LNCaP clone FGC (cell line): Measurements from ENCODE around the gene CCNYL1.

ENCODE experiments used
- DNase-seq: peaks from one replicate; pipeline ENCODE4 v3.0.0-alpha.2; 2011; ENCODE audit warnings: low read depth
- H3K4me3 ChIP-seq: 2 replicates; pipeline ENCODE4 v1.5.1; 2011; ENCODE audit warnings: mild to moderate bottlenecking, low read depth, low read length, control low read depth
- TF ChIP-seq, protein P1 (sequence below): IDR thresholded peaks from 2 replicates; pipeline ENCODE4 v1.5.1; 2012; ENCODE audit warnings: mild to moderate bottlenecking; ENCODE audit not compliant: control insufficient read depth, insufficient read depth; ENCODE audit errors: extremely low read depth

The CCNYL1 gene

DNA sequence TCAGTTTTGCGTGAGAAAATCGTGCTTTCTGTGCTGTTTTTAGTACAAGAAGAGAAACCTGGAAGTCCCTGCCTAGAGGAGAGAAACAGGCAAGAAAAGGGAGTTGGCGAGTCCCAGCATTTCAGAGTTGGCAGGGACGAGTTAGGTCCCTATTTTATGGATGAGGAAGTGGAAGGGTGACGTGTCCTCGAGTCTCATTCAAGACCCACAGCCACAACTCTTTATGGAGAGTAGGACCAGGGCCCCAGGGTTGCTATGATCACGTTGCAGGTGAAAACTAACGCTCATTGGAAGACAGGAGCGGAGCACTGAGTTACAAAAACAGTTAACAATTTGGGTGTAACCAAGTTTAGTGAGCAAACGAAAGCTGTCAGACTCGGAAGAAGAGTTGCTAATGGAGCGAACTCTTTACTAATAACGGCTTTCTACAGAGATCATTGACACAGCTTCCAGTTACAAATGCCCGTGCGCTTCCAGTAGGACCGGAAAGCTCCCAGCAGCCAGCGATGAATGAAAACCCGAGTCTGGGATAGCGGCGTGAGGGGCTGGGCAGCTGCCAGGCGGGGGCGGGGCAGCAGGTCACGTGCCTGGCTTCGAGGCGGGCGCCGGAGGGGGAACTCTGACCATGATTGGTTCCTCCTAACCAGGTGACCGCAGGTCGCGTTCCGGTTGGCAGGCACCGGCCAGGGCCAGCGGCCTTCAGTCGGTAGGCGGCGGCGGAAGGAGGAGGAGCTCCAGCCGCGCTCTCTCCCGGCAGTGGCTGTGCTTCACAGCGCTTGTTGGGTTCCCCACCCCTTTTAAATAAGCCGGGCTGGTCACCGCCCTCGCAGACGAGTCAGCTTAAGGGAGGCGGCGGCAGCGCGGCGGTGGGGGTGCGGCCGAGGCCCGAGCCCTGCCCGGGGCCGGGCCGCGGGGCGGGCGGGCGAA is at the start of gene CCNYL1:
TSS of gene CCNYL1 (plus strand) at position 827 of the 927 bp plus-strand sequence. CDS start 257 bp downstream, outside the sequence.
- H3K4me3 ChIP-seq, result peak within 1 kb of the TSS; percentile 78
- DNase-seq, result peak; percentile 96
- TF ChIP-seq, protein P1, sequence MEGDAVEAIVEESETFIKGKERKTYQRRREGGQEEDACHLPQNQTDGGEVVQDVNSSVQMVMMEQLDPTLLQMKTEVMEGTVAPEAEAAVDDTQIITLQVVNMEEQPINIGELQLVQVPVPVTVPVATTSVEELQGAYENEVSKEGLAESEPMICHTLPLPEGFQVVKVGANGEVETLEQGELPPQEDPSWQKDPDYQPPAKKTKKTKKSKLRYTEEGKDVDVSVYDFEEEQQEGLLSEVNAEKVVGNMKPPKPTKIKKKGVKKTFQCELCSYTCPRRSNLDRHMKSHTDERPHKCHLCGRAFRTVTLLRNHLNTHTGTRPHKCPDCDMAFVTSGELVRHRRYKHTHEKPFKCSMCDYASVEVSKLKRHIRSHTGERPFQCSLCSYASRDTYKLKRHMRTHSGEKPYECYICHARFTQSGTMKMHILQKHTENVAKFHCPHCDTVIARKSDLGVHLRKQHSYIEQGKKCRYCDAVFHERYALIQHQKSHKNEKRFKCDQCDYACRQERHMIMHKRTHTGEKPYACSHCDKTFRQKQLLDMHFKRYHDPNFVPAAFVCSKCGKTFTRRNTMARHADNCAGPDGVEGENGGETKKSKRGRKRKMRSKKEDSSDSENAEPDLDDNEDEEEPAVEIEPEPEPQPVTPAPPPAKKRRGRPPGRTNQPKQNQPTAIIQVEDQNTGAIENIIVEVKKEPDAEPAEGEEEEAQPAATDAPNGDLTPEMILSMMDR, result no peak

DNA sequence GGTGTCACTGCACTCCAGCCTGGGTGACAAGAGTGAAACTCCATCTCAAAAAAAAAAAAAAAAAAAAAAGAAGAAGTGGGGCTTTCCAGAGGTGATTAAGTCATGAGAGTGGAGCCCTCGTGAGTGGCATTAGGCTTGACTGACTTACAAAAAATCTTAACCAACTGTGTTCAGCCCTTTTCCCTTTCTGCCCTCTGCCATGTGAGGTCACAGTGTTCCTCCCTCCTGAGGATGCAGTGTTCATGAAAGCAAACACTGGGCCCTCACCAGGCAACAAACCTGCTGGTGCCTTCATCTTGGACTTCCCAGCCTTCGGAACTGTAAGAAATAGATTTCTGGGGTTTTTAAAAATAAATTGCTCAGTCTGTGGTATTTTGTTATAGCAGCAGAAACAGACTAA is 49.2 kb upstream of the CCNYL1 start:
- TF ChIP-seq, protein P1, result no peak
- no peak for DNase-seq
- H3K4me3 ChIP-seq, result no peak overlapping the region

DNA sequence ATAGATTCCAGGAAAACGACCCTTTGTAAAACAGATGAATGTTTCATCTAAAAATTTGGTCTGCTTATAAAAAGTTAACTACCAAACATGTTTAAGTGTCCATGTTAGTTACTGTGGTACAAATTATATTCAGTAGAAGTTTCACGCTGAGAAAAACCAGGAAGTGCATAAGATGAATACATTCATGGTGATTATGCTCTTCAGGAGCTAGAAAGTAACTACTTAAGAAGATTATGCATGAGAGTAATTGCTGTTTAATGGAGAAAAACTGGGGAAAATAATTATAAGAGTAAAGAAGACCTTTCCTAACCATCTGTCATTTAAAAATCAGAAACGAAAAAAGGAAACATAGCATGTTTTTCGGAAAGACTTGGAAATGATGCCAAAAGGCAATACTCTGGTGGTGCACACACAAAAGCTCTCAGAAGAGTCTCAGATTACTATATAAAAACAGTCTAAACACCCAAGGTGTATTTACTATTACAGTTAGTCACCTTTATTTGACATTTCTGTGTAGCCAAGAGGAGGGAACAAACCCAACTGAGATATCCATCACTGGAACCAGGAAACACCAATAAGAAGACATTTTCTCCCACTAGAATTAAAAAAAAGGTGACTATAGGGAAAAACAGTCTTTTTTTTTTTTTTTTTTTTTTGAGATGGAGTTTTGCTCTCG is 47.4 kb upstream of the CCNYL1 start:
- no peak overlapping the region for H3K4me3 ChIP-seq
- peak; percentile 37 for DNase-seq
- TF ChIP-seq, protein P1, result no peak

- TF ChIP-seq, protein P1, result no peak
- no peak for DNase-seq
- H3K4me3 ChIP-seq, result no peak overlapping the region
Observed at GRCh38 chr2:207670887-207671286, 40.6 kb upstream of the CCNYL1 start.

- TF ChIP-seq, protein P1, result no peak
- no peak for DNase-seq
Observed at GRCh38 chr2:207673431-207673830, 38.0 kb upstream of the CCNYL1 start.

DNA sequence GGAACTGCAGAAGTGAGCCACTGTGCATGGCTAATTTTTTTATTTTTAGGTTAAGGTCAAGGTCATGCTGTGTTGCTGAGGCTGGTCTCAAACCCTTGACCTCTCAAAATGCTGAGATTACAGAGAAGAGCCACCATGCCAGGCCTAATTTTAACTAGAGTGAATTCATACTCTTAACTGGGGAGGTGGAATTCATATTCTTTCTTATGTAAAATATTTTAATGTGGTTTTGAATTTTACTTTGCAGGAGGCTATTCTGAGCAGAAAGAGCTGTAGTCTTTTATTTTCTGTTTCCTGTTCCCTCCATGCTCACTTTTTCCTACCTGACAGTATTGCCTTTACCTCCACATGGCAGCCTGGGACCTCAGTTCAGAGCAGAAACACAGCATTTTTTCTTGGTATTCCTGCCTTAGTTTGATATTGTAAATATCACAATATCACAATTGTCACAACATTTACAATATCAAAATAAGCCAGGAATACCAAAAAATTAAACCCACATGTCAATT is 37.1 kb upstream of the CCNYL1 start:
- TF ChIP-seq, protein P1, result no peak
- no peak overlapping the region for H3K4me3 ChIP-seq
- DNase-seq, result no peak

More at GRCh38 chr2:207673431-207673830, 38.0 kb upstream of the CCNYL1 start:
- H3K4me3 ChIP-seq, result no peak overlapping the region
